Keratinocyte (primary cell): Measurements from ENCODE around the gene SIGLEC6.

Experiments used
- CTCF ChIP-seq, 3 experiments: IDR thresholded peaks in 1 of 3; conservative IDR thresholded peaks in 1 of 3; optimal IDR thresholded peaks in 1 of 3; 2 replicates in 2 of 3; 3 replicates in 1 of 3; pipeline versions ENCODE3 to v1.5.1; 2011; ENCODE audit warnings: low read length in 3 of 3, mild to moderate bottlenecking in 3 of 3, moderate library complexity in 2 of 3, control low read depth in 1 of 3, inconsistent platforms in 1 of 3; ENCODE audit not compliant: insufficient read depth in 2 of 3; ENCODE audit errors: extremely low read depth in 1 of 3
- EZH2 ChIP-seq: IDR thresholded peaks from one replicate; pipeline ENCODE4 v1.6.1; 2012; ENCODE audit warnings: inconsistent platforms, mild to moderate bottlenecking, low read length, moderate library complexity

- TF ChIP-seq CTCF (optimal IDR thresholded peaks at IDR 0.05 in 1 of 3, IDR thresholded peaks at IDR 0.05 in 1 of 3, conservative IDR thresholded peaks at IDR 0.05 in 1 of 3; ENCODE audit: extremely low read depth in 1 of 3, insufficient read depth in 2 of 3, low read length in 3 of 3), result no peak
- TF ChIP-seq EZH2, result no peak
Measured at GRCh38 chr19:51509823-51510660, 21.4 kb downstream of the SIGLEC6 start.
